Upper lobe of left lung (tissue), 4 donors: ENCODE measurements around the gene CDK13.

Source experiments
- EP300 ChIP-seq, 4 donors: sonication (generic); formaldehyde crosslinking; IDR thresholded peaks; one replicate each; pipeline ENCODE4 v1.5.1; 2017; ENCODE audit warnings: antibody characterized with exemption in 4 of 4, control low read depth in 2 of 4
- TF ChIP-seq, protein P1 (sequence below), 6 experiments: fragments of 450-650 bp in 4 of 6; fragments of 200-600 bp in 2 of 6; sonication (generic) in 2 of 6; IDR thresholded peaks; one replicate each; pipeline ENCODE4 v1.5.1; 2016 to 2019; ENCODE audit warnings: antibody characterized with exemption in 6 of 6

DNA sequence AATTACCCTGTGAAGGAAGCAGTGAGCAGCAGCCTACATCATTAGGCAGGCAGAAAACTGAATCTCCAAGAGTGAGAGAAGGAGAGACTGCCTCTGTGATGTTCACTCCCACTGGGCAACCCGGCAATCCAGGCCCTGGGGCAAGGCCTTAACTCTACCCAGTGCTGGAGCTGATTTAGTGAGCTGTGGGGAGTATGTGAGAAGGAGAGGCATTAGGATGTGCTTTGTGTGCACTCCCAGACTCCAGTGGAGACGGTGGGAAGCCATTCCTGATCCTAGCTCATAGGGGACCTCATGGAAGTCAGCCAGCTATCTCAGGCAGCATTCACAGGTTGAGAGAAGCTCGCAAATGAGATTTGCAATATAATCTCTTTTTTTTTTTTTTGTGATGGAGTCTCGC is 41.1 kb upstream of the CDK13 start:
- TF ChIP-seq, protein P1, sequence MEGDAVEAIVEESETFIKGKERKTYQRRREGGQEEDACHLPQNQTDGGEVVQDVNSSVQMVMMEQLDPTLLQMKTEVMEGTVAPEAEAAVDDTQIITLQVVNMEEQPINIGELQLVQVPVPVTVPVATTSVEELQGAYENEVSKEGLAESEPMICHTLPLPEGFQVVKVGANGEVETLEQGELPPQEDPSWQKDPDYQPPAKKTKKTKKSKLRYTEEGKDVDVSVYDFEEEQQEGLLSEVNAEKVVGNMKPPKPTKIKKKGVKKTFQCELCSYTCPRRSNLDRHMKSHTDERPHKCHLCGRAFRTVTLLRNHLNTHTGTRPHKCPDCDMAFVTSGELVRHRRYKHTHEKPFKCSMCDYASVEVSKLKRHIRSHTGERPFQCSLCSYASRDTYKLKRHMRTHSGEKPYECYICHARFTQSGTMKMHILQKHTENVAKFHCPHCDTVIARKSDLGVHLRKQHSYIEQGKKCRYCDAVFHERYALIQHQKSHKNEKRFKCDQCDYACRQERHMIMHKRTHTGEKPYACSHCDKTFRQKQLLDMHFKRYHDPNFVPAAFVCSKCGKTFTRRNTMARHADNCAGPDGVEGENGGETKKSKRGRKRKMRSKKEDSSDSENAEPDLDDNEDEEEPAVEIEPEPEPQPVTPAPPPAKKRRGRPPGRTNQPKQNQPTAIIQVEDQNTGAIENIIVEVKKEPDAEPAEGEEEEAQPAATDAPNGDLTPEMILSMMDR (IDR thresholded peaks at IDR 0.05) = no peak
- TF ChIP-seq EP300 (IDR thresholded peaks at IDR 0.05) = no peak
